OCI-LY1 (cell line): Measurements from ENCODE around the gene KCNMB2.

Source experiments
- H2AFZ ChIP-seq: fragments of 200-600 bp; sonication (generic), shearing (Covaris generic); 2 replicates; pipeline ENCODE4 v1.6.0; 2014; ENCODE audit warnings: antibody characterized with exemption, mild to moderate bottlenecking, low read length
- H3F3A ChIP-seq: fragments of 200-600 bp; sonication (generic), shearing (Covaris generic); 2 replicates; pipeline ENCODE4 v1.6.0; 2014; ENCODE audit warnings: mild to moderate bottlenecking, antibody characterized with exemption, low read length, moderate library complexity; ENCODE audit not compliant: insufficient read depth
- H3K27ac ChIP-seq: fragments of 200-600 bp; sonication (generic); 2 replicates; pipeline ENCODE4 v1.5.1; 2014; ENCODE audit warnings: low read length, mixed run types, mild to moderate bottlenecking, low read depth; ENCODE audit not compliant: poor library complexity, severe bottlenecking
- H3K27me3 ChIP-seq: fragments of 200-600 bp; sonication (generic); 2 replicates; pipeline ENCODE4 v1.6.0; 2014; ENCODE audit warnings: antibody characterized with exemption, mild to moderate bottlenecking, low read length, moderate library complexity; ENCODE audit not compliant: insufficient read depth
- H3K36me3 ChIP-seq: fragments of 200-600 bp; sonication (generic); 2 replicates; pipeline ENCODE4 v1.6.1; 2014; ENCODE audit warnings: mild to moderate bottlenecking, antibody characterized with exemption, low read length, moderate library complexity, mixed read lengths; ENCODE audit not compliant: insufficient read depth
- H3K4me1 ChIP-seq: fragments of 200-600 bp; sonication (generic); 2 replicates; pipeline ENCODE4 v1.5.1; 2014; ENCODE audit warnings: mild to moderate bottlenecking, low read length, moderate library complexity; ENCODE audit not compliant: insufficient read depth, severe bottlenecking
- H3K4me2 ChIP-seq: fragments of 200-600 bp; sonication (generic), shearing (Covaris generic); 2 replicates; pipeline ENCODE4 v1.6.1; 2014; ENCODE audit warnings: low read length
- H3K4me3 ChIP-seq: fragments of 200-600 bp; sonication (generic); 2 replicates; pipeline ENCODE4 v1.5.1; 2014; ENCODE audit warnings: low read length, low read depth, mild to moderate bottlenecking, mixed read lengths; ENCODE audit not compliant: poor library complexity, severe bottlenecking
- H3K79me2 ChIP-seq: fragments of 200-600 bp; shearing (Covaris generic); 2 replicates; pipeline ENCODE4 v1.6.1; 2016; ENCODE audit warnings: mixed run types, low read length, mixed read lengths; ENCODE audit not compliant: insufficient read depth
- H3K9ac ChIP-seq: fragments of 200-600 bp; sonication (generic), shearing (Covaris generic); 2 replicates; pipeline ENCODE4 v1.6.1; 2014; ENCODE audit warnings: mild to moderate bottlenecking, low read length, mixed read lengths
- H3K9me2 ChIP-seq: fragments of 200-600 bp; sonication (generic), shearing (Covaris generic); 2 replicates; pipeline ENCODE4 v1.6.1; 2014; ENCODE audit warnings: low read depth, mild to moderate bottlenecking, low read length, mixed read lengths
- H3K9me3 ChIP-seq: fragments of 200-600 bp; shearing (Covaris generic); 2 replicates; pipeline ENCODE4 v1.6.1; 2014; ENCODE audit warnings: low read length, mixed read lengths
- H4K20me1 ChIP-seq: fragments of 200-600 bp; sonication (generic), shearing (Covaris generic); 2 replicates; pipeline ENCODE4 v1.6.0; 2016; ENCODE audit warnings: mild to moderate bottlenecking, low read length; ENCODE audit not compliant: insufficient read depth
- CTCF ChIP-seq: fragments of 200-600 bp; sonication (generic), shearing (Covaris generic); IDR thresholded peaks from 2 replicates; pipeline ENCODE4 v1.5.1; 2017; ENCODE audit warnings: mild to moderate bottlenecking, antibody characterized with exemption, low read length, moderate library complexity, mixed read lengths
- EZH2 ChIP-seq: fragments of 200-600 bp; sonication (generic), shearing (Covaris generic); IDR thresholded peaks from 2 replicates; pipeline ENCODE4 v1.8.0; 2017; ENCODE audit warnings: borderline replicate concordance, mixed run types, mild to moderate bottlenecking, antibody characterized with exemption, low read length, moderate library complexity, mixed read lengths

KCNMB2 gene

GRCh38 chr3:178629430-178630178 lies 93.4 kb downstream of the KCNMB2 start:
- Histone ChIP-seq H3K27me3 (no peaks in the 10 kb centered on the region), H3K9me2 (no peaks in the 10 kb centered on the region), H3F3A (no peaks in the 10 kb centered on the region), H3K4me2 (no peak overlapping the region), H3K27ac (no peak overlapping the region), H2AFZ (no peak overlapping the region), H3K79me2 (no peaks in the 10 kb centered on the region), H3K4me3 (no peak overlapping the region), H3K9ac (no peak overlapping the region), H4K20me1 (no peaks in the 10 kb centered on the region), H3K36me3 (no peaks in the 10 kb centered on the region), H3K4me1 (no peaks in the 10 kb centered on the region), H3K9me3 (no peaks in the 10 kb centered on the region)
- TF ChIP-seq CTCF (no peak), EZH2 (no peak)

- H3K4me3 ChIP-seq: no peak overlapping the region
- H3K4me1 ChIP-seq: no peaks in the 10 kb centered on the region
- H3K79me2 ChIP-seq: no peaks in the 10 kb centered on the region
- H3F3A ChIP-seq: no peaks in the 10 kb centered on the region
- no peak overlapping the region for H2AFZ ChIP-seq
- H3K36me3 ChIP-seq: no peaks in the 10 kb centered on the region
- H3K9ac ChIP-seq: no peak overlapping the region
- no peaks in the 10 kb centered on the region for H3K9me2 ChIP-seq
- TF ChIP-seq EZH2 (no peak), CTCF (no peak)
- H3K27ac ChIP-seq: no peak overlapping the region
- no peaks in the 10 kb centered on the region for H4K20me1 ChIP-seq
- no peaks in the 10 kb centered on the region for H3K27me3 ChIP-seq
- no peak overlapping the region for H3K4me2 ChIP-seq
- H3K9me3 ChIP-seq: no peaks in the 10 kb centered on the region
These were observed 95.7 kb downstream of the KCNMB2 start for GRCh38 chr3:178631950-178632349.

- no peak for TF ChIP-seq CTCF
- TF ChIP-seq EZH2: no peak
- no peak overlapping the region for H3K9ac ChIP-seq
- H4K20me1 ChIP-seq: no peaks in the 10 kb centered on the region
These were observed 98.7 kb downstream of the KCNMB2 start for GRCh38 chr3:178634975-178635374.

More at GRCh38 chr3:178634975-178635374, 98.7 kb downstream of the KCNMB2 start:
- H3K4me1 ChIP-seq: no peaks in the 10 kb centered on the region
- no peaks in the 10 kb centered on the region for H3K36me3 ChIP-seq
- no peak overlapping the region for H3K4me3 ChIP-seq
- H2AFZ ChIP-seq: no peak overlapping the region
- H3K9me3 ChIP-seq: no peaks in the 10 kb centered on the region
- H3F3A ChIP-seq: no peaks in the 10 kb centered on the region
- H3K79me2 ChIP-seq: no peaks in the 10 kb centered on the region
- no peaks in the 10 kb centered on the region for H3K9me2 ChIP-seq
- H3K4me2 ChIP-seq: no peak overlapping the region
- H3K27ac ChIP-seq: no peak overlapping the region
- H3K27me3 ChIP-seq: no peaks in the 10 kb centered on the region
